GM12878 (cell line): ENCODE results near the gene SSBP1.

Experiments
- CREB1 ChIP-seq: IDR thresholded peaks from 2 replicates; pipeline ENCODE4 v1.6.1; 2012; ENCODE audit warnings: low read depth, mild to moderate bottlenecking, inconsistent platforms
- CREM ChIP-seq: IDR thresholded peaks from 2 replicates; pipeline ENCODE4 v1.6.1; 2014; ENCODE audit warnings: antibody characterized with exemption, low read depth
- EZH2 ChIP-seq: IDR thresholded peaks from 2 replicates; pipeline ENCODE4 v1.6.1; 2012; ENCODE audit warnings: low read depth, mild to moderate bottlenecking, control low read depth, inconsistent platforms, low read length, borderline replicate concordance; ENCODE audit not compliant: control insufficient read depth
- NR2F1 ChIP-seq: fragments of 450-650 bp; conservative IDR thresholded peaks from 2 replicates; pipeline ENCODE4 v1.6.1; 2017; ENCODE audit warnings: mild to moderate bottlenecking
- SUPT20H ChIP-seq: IDR thresholded peaks from 2 replicates; pipeline ENCODE4 v1.6.1; 2011; ENCODE audit warnings: low read depth, mild to moderate bottlenecking, low read length, moderate library complexity, borderline replicate concordance; ENCODE audit not compliant: control insufficient read depth
- TF ChIP-seq, protein P1 (sequence below), 3 experiments: IDR thresholded peaks in 2 of 3; conservative IDR thresholded peaks in 1 of 3; 2 replicates each; pipeline ENCODE4 v1.5.1; 2011; ENCODE audit warnings: low read depth in 3 of 3, low read length in 3 of 3, mild to moderate bottlenecking in 3 of 3, control low read depth in 2 of 3, moderate library complexity in 2 of 3, inconsistent platforms in 1 of 3, mixed read lengths in 1 of 3; ENCODE audit not compliant: control insufficient read depth in 2 of 3, insufficient read depth in 1 of 3; ENCODE audit errors: extremely low read depth in 1 of 3
- TF ChIP-seq, protein P2 (sequence below): IDR thresholded peaks from 2 replicates; pipeline ENCODE4 v1.6.1; 2012; ENCODE audit warnings: low read depth, low read length, improper control_type of control experiment

DNA sequence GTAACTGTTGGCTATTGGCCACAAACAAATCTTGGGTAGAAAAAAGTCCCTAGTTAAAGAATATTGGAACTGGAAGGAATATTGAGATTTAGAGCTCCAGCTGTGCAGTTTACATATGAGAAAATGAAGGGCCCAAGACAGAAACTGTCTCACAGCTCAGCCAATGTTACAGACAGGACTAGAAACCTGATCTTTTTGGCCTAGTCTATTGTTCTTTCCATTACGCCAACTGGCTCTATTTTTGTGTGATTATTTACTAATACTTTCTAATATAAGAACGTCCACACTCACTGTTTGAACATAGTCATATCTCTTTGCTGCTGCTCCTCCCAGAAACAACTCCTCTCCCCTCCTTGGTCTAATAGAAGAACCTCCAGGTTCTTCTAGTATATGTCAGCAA lies 28.8 kb upstream of the SSBP1 start:
- TF ChIP-seq, protein P1, sequence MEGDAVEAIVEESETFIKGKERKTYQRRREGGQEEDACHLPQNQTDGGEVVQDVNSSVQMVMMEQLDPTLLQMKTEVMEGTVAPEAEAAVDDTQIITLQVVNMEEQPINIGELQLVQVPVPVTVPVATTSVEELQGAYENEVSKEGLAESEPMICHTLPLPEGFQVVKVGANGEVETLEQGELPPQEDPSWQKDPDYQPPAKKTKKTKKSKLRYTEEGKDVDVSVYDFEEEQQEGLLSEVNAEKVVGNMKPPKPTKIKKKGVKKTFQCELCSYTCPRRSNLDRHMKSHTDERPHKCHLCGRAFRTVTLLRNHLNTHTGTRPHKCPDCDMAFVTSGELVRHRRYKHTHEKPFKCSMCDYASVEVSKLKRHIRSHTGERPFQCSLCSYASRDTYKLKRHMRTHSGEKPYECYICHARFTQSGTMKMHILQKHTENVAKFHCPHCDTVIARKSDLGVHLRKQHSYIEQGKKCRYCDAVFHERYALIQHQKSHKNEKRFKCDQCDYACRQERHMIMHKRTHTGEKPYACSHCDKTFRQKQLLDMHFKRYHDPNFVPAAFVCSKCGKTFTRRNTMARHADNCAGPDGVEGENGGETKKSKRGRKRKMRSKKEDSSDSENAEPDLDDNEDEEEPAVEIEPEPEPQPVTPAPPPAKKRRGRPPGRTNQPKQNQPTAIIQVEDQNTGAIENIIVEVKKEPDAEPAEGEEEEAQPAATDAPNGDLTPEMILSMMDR (IDR thresholded peaks at IDR 0.05 in 2 of 3, conservative IDR thresholded peaks at IDR 0.05 in 1 of 3; ENCODE audit: control insufficient read depth in 2 of 3, extremely low read depth in 1 of 3, insufficient read depth in 1 of 3, low read depth in 3 of 3, low read length in 3 of 3) = no peak
- TF ChIP-seq CREM = no peak
- TF ChIP-seq CREB1 = no peak
- no peak for TF ChIP-seq NR2F1
- TF ChIP-seq SUPT20H = no peak
- TF ChIP-seq EZH2 = no peak
- TF ChIP-seq, protein P2, sequence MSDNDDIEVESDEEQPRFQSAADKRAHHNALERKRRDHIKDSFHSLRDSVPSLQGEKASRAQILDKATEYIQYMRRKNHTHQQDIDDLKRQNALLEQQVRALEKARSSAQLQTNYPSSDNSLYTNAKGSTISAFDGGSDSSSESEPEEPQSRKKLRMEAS = no peak
